Mesenchymal stem cell (in vitro differentiated cells and primary cell): Measurements from ENCODE around the gene PBX1.

ENCODE experiments used
- DNase-seq: peaks from one replicate; pipeline ENCODE4 v3.0.0-alpha.2; 2013
- H2AFZ ChIP-seq: one replicate; pipeline ENCODE4 v1.6.1; 2013; ENCODE audit warnings: low read depth, mild to moderate bottlenecking, control low read depth, inconsistent platforms, low read length, moderate library complexity
- H2AK5ac ChIP-seq: 2 replicates; pipeline ENCODE4 v1.6.1; 2013; ENCODE audit warnings: low read length, moderate library complexity, mild to moderate bottlenecking, inconsistent platforms; ENCODE audit not compliant: severe bottlenecking
- H2BK120ac ChIP-seq: one replicate; pipeline ENCODE4 v1.6.1; 2013; ENCODE audit warnings: low read depth, mild to moderate bottlenecking, inconsistent platforms, low read length, moderate library complexity
- H2BK12ac ChIP-seq, 2 experiments: one replicate each; pipeline ENCODE4 v1.6.1; 2013; ENCODE audit warnings: inconsistent platforms in 2 of 2, low read length in 2 of 2, mild to moderate bottlenecking in 2 of 2, moderate library complexity in 2 of 2, control low read depth in 1 of 2
- H2BK15ac ChIP-seq: one replicate; pipeline ENCODE4 v1.6.1; 2013; ENCODE audit warnings: mild to moderate bottlenecking, low read depth, inconsistent platforms; ENCODE audit not compliant: poor library complexity, severe bottlenecking
- H2BK5ac ChIP-seq: 2 replicates; pipeline ENCODE4 v1.6.1; 2013; ENCODE audit warnings: low read depth, mild to moderate bottlenecking, low read length, control low read depth, inconsistent platforms; ENCODE audit not compliant: poor library complexity, severe bottlenecking
- H3K14ac ChIP-seq, 2 experiments: one replicate each; pipeline ENCODE4 v1.6.1; 2013; ENCODE audit warnings: inconsistent platforms in 2 of 2, low read length in 2 of 2, control low read depth in 1 of 2, mild to moderate bottlenecking in 1 of 2, moderate library complexity in 1 of 2
- H3K18ac ChIP-seq, 2 experiments: one replicate each; pipeline ENCODE4 v1.6.1; 2013; ENCODE audit warnings: inconsistent platforms in 2 of 2, low read length in 2 of 2, control low read depth in 1 of 2, low read depth in 1 of 2, mild to moderate bottlenecking in 1 of 2
- H3K23ac ChIP-seq, 2 experiments: one replicate each; pipeline ENCODE4 v1.6.1; 2013; ENCODE audit warnings: inconsistent platforms in 2 of 2, low read length in 2 of 2, mild to moderate bottlenecking in 2 of 2, moderate library complexity in 2 of 2, control low read depth in 1 of 2
- H3K27ac ChIP-seq: 2 replicates; pipeline ENCODE4 v1.5.1; 2013; ENCODE audit warnings: mild to moderate bottlenecking, moderate library complexity, low read length, control low read depth, inconsistent platforms; ENCODE audit not compliant: poor library complexity, severe bottlenecking
- H3K27me3 ChIP-seq, 2 experiments: 2 replicates each; pipeline versions ENCODE4 v1.6.1 to v1.7.0; 2013; ENCODE audit warnings: low read length in 2 of 2, mild to moderate bottlenecking in 2 of 2, moderate library complexity in 2 of 2, control low read depth in 1 of 2, inconsistent platforms in 1 of 2; ENCODE audit not compliant: control insufficient read depth in 1 of 2, insufficient read depth in 1 of 2
- H3K36me3 ChIP-seq, 2 experiments: 2 replicates each; pipeline versions ENCODE4 v1.6.1 to v1.7.0; 2013; ENCODE audit warnings: low read length in 2 of 2, control low read depth in 1 of 2, inconsistent platforms in 1 of 2, low read depth in 1 of 2, mild to moderate bottlenecking in 1 of 2; ENCODE audit not compliant: insufficient read depth in 2 of 2, control insufficient read depth in 1 of 2
- H3K4ac ChIP-seq, 2 experiments: one replicate each; pipeline ENCODE4 v1.6.1; 2013; ENCODE audit warnings: inconsistent platforms in 2 of 2, low read length in 2 of 2, mild to moderate bottlenecking in 2 of 2, moderate library complexity in 2 of 2, control low read depth in 1 of 2, low read depth in 1 of 2
- H3K4me1 ChIP-seq: 2 replicates; pipeline ENCODE4 v1.6.1; 2013; ENCODE audit warnings: low read depth, low read length, control low read depth; ENCODE audit not compliant: control insufficient read depth, insufficient read depth
- H3K4me2 ChIP-seq: 2 replicates; pipeline ENCODE4 v1.6.1; 2013; ENCODE audit warnings: low read length, mild to moderate bottlenecking, inconsistent platforms; ENCODE audit not compliant: poor library complexity, severe bottlenecking
- H3K4me3 ChIP-seq, 2 experiments: 2 replicates each; pipeline versions ENCODE4 v1.5.1 to v1.7.0; 2013; ENCODE audit warnings: low read length in 2 of 2, mild to moderate bottlenecking in 2 of 2, control low read depth in 1 of 2, low read depth in 1 of 2; ENCODE audit not compliant: insufficient read depth in 1 of 2
- H3K79me1 ChIP-seq: replicated peaks from 2 replicates; pipeline ENCODE4 v1.6.1; 2013; ENCODE audit warnings: mild to moderate bottlenecking, control low read depth, low read length, inconsistent platforms; ENCODE audit not compliant: poor library complexity, severe bottlenecking
- H3K9ac ChIP-seq: 2 replicates; pipeline ENCODE4 v1.7.0; 2013; ENCODE audit warnings: mild to moderate bottlenecking, low read length, moderate library complexity
- H3K9me3 ChIP-seq: 2 replicates; pipeline ENCODE4 v1.7.0; 2013; ENCODE audit warnings: mild to moderate bottlenecking, low read length; ENCODE audit not compliant: control insufficient read depth
- H4K8ac ChIP-seq: one replicate; pipeline ENCODE4 v1.6.1; 2013; ENCODE audit warnings: inconsistent platforms, mild to moderate bottlenecking, low read length, moderate library complexity
- H4K91ac ChIP-seq: one replicate; pipeline ENCODE4 v1.6.1; 2013; ENCODE audit warnings: mild to moderate bottlenecking, low read length, inconsistent platforms
- WGBS: methylation state at CpG from one replicate; pipeline ENCODE4 v1.1.7; 2013; ENCODE audit warnings: mixed read lengths; 5-methylcytosine and 5-hydroxymethylcytosine counted together

Gene PBX1

GRCh38 chr1:164667001-164667400 is 108.0 kb downstream of the PBX1 start:
- H3K14ac ChIP-seq = no peak overlapping the region
- no peak overlapping the region for H4K8ac ChIP-seq
- no peak overlapping the region for H3K4me2 ChIP-seq
- 96% methylated on average over 1 of the region's 2 CpGs for WGBS
- no peak overlapping the region for H4K91ac ChIP-seq
- no peak overlapping the region for H3K4me3 ChIP-seq
- H3K23ac ChIP-seq = no peak overlapping the region
- H2AFZ ChIP-seq = no peak overlapping the region
- no peak for DNase-seq
- no peak overlapping the region for H2AK5ac ChIP-seq
- no peaks in the 10 kb centered on the region for H3K9me3 ChIP-seq
- no peaks in the 10 kb centered on the region for H3K27me3 ChIP-seq
- peaks cover 12% of the 10 kb centered on the region for H3K79me1 ChIP-seq
- H2BK5ac ChIP-seq = no peak overlapping the region
- H3K36me3 ChIP-seq = no peaks in the 10 kb centered on the region
- H3K27ac ChIP-seq = no peak overlapping the region
- H2BK15ac ChIP-seq = no peak overlapping the region
- H2BK12ac ChIP-seq = no peak overlapping the region
- H2BK120ac ChIP-seq = no peak overlapping the region
- H3K9ac ChIP-seq = no peak overlapping the region
- no peaks in the 10 kb centered on the region for H3K4me1 ChIP-seq
- H3K4ac ChIP-seq = no peak overlapping the region
- H3K18ac ChIP-seq = no peak overlapping the region

- Histone ChIP-seq H3K27me3 (no peaks in the 10 kb centered on the region), H2BK120ac (no peak overlapping the region), H2BK15ac (no peak overlapping the region), H3K4me1 (no peaks in the 10 kb centered on the region), H3K4me3 (no peak overlapping the region), H3K9ac (no peak overlapping the region), H3K36me3 (no peaks in the 10 kb centered on the region), H3K27ac (no peak overlapping the region), H4K91ac (no peak overlapping the region), H2BK12ac (no peak overlapping the region), H3K9me3 (no peaks in the 10 kb centered on the region), H3K79me1 (peaks cover 12% of the 10 kb centered on the region), H3K14ac (no peak overlapping the region), H2AK5ac (no peak overlapping the region), H3K23ac (no peak overlapping the region), H3K4me2 (no peak overlapping the region), H2AFZ (no peak overlapping the region), H3K18ac (no peak overlapping the region), H2BK5ac (no peak overlapping the region), H4K8ac (no peak overlapping the region), H3K4ac (no peak overlapping the region)
- WGBS = 90% methylated on average over 5 of the region's 5 CpGs
- no peak for DNase-seq
Observed at GRCh38 chr1:164667600-164667999, 108.6 kb downstream of the PBX1 start.

GRCh38 chr1:164668491-164669400 is 109.8 kb downstream of the PBX1 start:
- H2AFZ ChIP-seq = no peak overlapping the region
- H4K8ac ChIP-seq = no peak overlapping the region
- H2AK5ac ChIP-seq = no peak overlapping the region
- no peak overlapping the region for H3K4me2 ChIP-seq
- no peak overlapping the region for H2BK15ac ChIP-seq
- peaks cover 12% of the 10 kb centered on the region for H3K79me1 ChIP-seq
- H3K4me1 ChIP-seq = no peaks in the 10 kb centered on the region
- H3K23ac ChIP-seq = no peak overlapping the region
- no peak overlapping the region for H2BK120ac ChIP-seq
- 98% methylated on average over 19 of the region's 20 CpGs for WGBS
- no peaks in the 10 kb centered on the region for H3K27me3 ChIP-seq
- DNase-seq = no peak
- H2BK12ac ChIP-seq = no peak overlapping the region
- no peak overlapping the region for H3K14ac ChIP-seq
- H3K4ac ChIP-seq = no peak overlapping the region
- H3K4me3 ChIP-seq = no peak overlapping the region
- H3K18ac ChIP-seq = no peak overlapping the region
- no peak overlapping the region for H3K27ac ChIP-seq
- H3K36me3 ChIP-seq = no peaks in the 10 kb centered on the region
- H2BK5ac ChIP-seq = no peak overlapping the region
- H3K9me3 ChIP-seq = no peaks in the 10 kb centered on the region
- H4K91ac ChIP-seq = no peak overlapping the region
- H3K9ac ChIP-seq = no peak overlapping the region

GRCh38 chr1:164670026-164670425 is 111.0 kb downstream of the PBX1 start:
- 100% methylated on average over 1 of the region's 1 CpG for WGBS
- no peak overlapping the region for H4K8ac ChIP-seq
- H2AK5ac ChIP-seq = no peak overlapping the region
- no peak overlapping the region for H3K27ac ChIP-seq
- no peak overlapping the region for H3K23ac ChIP-seq
- no peak overlapping the region for H2BK15ac ChIP-seq
- H2BK120ac ChIP-seq = no peak overlapping the region
- H2BK12ac ChIP-seq = no peak overlapping the region
- H3K27me3 ChIP-seq = no peaks in the 10 kb centered on the region
- H3K4ac ChIP-seq = no peak overlapping the region
- H3K18ac ChIP-seq = no peak overlapping the region
- H3K36me3 ChIP-seq = no peaks in the 10 kb centered on the region
- H3K4me2 ChIP-seq = no peak overlapping the region
- H2AFZ ChIP-seq = no peak overlapping the region
- H3K4me3 ChIP-seq = no peak overlapping the region
- H3K9ac ChIP-seq = no peak overlapping the region
- no peak overlapping the region for H2BK5ac ChIP-seq
- no peak overlapping the region for H3K14ac ChIP-seq
- no peaks in the 10 kb centered on the region for H3K9me3 ChIP-seq
- DNase-seq = no peak
- H3K4me1 ChIP-seq = no peaks in the 10 kb centered on the region
- no peak overlapping the region for H4K91ac ChIP-seq
- peaks cover 13% of the 10 kb centered on the region for H3K79me1 ChIP-seq
